HG03378 (cell line): ENCODE data around the gene DCPS.

Experiments used
- ATAC-seq: cut with Tn5 transposase; IDR thresholded peaks from one replicate; pipeline ENCODE4 v1.9.1; 2021; ENCODE audit warnings: mild to moderate bottlenecking, moderate library complexity; ENCODE audit not compliant: unreplicated experiment

The DCPS gene

GRCh38 chr11:126327281-126328000 is 23.6 kb downstream of the DCPS start:
- no peak for ATAC-seq

GRCh38 chr11:126328001-126328390 is 24.1 kb downstream of the DCPS start:
- no peak for ATAC-seq

- ATAC-seq, result no peak
These were observed 24.6 kb downstream of the DCPS start for GRCh38 chr11:126328444-126328843.

GRCh38 chr11:126328938-126329643 is 25.2 kb downstream of the DCPS start:
- no peak for ATAC-seq

- ATAC-seq, result no peak
These were observed 25.9 kb downstream of the DCPS start for GRCh38 chr11:126329644-126330211.

GRCh38 chr11:126331286-126331685 is 27.4 kb downstream of the DCPS start:
- no peak for ATAC-seq

- no peak for ATAC-seq
These were observed 28.4 kb downstream of the DCPS start for GRCh38 chr11:126332221-126332711.

- ATAC-seq, result no peak
These were observed 29.3 kb downstream of the DCPS start for GRCh38 chr11:126333142-126333541.

- no peak for ATAC-seq
These were observed 31.0 kb downstream of the DCPS start for GRCh38 chr11:126334659-126335462.

GRCh38 chr11:126335463-126335760 is 31.6 kb downstream of the DCPS start:
- ATAC-seq, result no peak

- no peak for ATAC-seq
These were observed 32.3 kb downstream of the DCPS start for GRCh38 chr11:126336138-126336541.

GRCh38 chr11:126336671-126337101 is 32.8 kb downstream of the DCPS start:
- no peak for ATAC-seq

- ATAC-seq, result no peak
These were observed 33.2 kb downstream of the DCPS start for GRCh38 chr11:126337126-126337473.

GRCh38 chr11:126337474-126338241 is 33.8 kb downstream of the DCPS start:
- no peak for ATAC-seq

GRCh38 chr11:126338346-126339055 is 34.6 kb downstream of the DCPS start:
- no peak for ATAC-seq

- no peak for ATAC-seq
These were observed 35.4 kb downstream of the DCPS start for GRCh38 chr11:126339073-126339862.

- no peak for ATAC-seq
These were observed 36.1 kb downstream of the DCPS start for GRCh38 chr11:126339863-126340434.

GRCh38 chr11:126340960-126341606 is 37.2 kb downstream of the DCPS start:
- ATAC-seq, result no peak
